IPS-20b (cell line): Measurements from ENCODE around the gene TTBK2.

Experiments
- H3K27ac ChIP-seq: one replicate; pipeline ENCODE4 v1.5.1; 2013; ENCODE audit warnings: low read length
- H3K27me3 ChIP-seq: 2 replicates; pipeline ENCODE4 v1.6.1; 2013; ENCODE audit warnings: mild to moderate bottlenecking, low read length, inconsistent platforms; ENCODE audit not compliant: insufficient read depth
- H3K36me3 ChIP-seq: 2 replicates; pipeline ENCODE4 v1.6.1; 2013; ENCODE audit warnings: low read depth, mild to moderate bottlenecking, inconsistent platforms, low read length, moderate library complexity; ENCODE audit not compliant: insufficient read depth
- H3K4me1 ChIP-seq: 2 replicates; pipeline ENCODE4 v1.6.1; 2013; ENCODE audit warnings: mild to moderate bottlenecking, control low read depth, inconsistent platforms, low read length, moderate library complexity; ENCODE audit not compliant: insufficient read depth
- H3K4me3 ChIP-seq: 2 replicates; pipeline ENCODE4 v1.5.1; 2013; ENCODE audit warnings: mild to moderate bottlenecking, low read length, inconsistent platforms
- H3K9ac ChIP-seq: 2 replicates; pipeline ENCODE4 v1.6.1; 2013; ENCODE audit warnings: low read depth, mild to moderate bottlenecking, inconsistent platforms, low read length, moderate library complexity
- H3K9me3 ChIP-seq: 2 replicates; pipeline ENCODE4 v1.6.1; 2013; ENCODE audit warnings: mild to moderate bottlenecking, low read depth, low read length, inconsistent platforms; ENCODE audit not compliant: insufficient read depth

TTBK2 gene

DNA sequence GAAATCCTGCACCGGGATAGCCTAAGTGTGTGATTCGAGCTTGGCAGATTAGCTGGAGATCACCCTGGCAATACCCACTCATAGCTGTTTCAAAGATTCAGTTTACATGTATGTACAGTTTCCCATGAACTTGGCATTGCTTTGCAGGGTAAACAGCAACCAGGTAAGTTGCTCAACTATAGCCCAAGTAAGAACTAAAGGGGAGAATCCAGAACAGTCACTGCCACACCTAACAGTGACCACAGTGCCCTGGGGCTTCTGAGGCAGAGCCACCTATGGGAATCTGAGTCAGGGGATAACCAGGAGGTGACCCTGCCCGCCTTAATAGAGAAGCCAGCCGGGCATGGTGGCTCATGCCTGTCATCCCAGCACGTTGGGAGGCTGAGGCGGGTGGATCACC lies 199.6 kb downstream of the TTBK2 start:
- Histone ChIP-seq H3K36me3 (peaks cover 52% of the 10 kb centered on the region), H3K27ac (no peak overlapping the region), H3K27me3 (no peaks in the 10 kb centered on the region), H3K4me1 (no peaks in the 10 kb centered on the region), H3K4me3 (no peak overlapping the region), H3K9ac (no peak overlapping the region), H3K9me3 (no peaks in the 10 kb centered on the region)

DNA sequence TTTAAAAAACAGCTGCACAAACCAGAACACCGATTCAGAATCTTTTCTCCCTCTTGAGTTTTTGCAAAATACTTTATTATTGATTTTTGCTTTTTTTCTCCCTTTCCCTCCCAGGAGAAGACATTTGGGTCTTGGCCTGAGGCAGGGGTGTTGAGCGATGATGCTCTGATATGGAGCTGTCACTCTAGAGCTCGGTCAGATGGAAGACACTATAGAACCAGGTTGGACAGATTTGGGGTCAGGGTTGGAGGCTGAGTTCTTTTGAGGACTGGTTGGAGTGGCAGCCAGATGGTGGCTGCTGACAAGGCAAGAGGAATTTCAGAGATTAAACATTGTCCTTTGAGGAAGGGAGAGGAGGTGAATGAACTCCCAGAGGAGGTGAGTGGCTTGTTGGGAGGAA lies 200.5 kb downstream of the TTBK2 start:
- no peaks in the 10 kb centered on the region for H3K27me3 ChIP-seq
- H3K4me3 ChIP-seq, result no peak overlapping the region
- no peaks in the 10 kb centered on the region for H3K9me3 ChIP-seq
- H3K9ac ChIP-seq, result no peak overlapping the region
- H3K27ac ChIP-seq, result no peak overlapping the region
- H3K4me1 ChIP-seq, result no peaks in the 10 kb centered on the region
- peaks cover 44% of the 10 kb centered on the region for H3K36me3 ChIP-seq

DNA sequence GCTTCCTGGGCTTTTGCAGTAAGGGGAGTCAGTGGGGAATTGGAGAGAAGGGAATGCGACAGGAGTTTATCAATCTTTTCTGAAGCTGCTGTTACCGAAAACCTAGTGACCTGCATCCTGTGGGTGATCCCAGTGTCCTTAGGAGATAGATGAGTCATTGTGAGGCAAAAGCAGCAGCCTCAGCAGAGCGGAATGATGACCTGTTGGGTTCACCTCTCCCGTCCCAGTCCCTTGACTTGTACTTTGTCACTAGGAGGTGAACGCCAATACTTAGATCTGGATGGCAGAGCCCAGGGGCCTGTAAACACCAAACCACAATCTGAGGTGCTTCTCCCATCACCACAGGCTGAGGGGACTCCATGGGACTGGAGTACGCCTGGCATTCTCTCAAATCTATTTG lies 201.5 kb downstream of the TTBK2 start:
- Histone ChIP-seq H3K4me3 (no peak overlapping the region), H3K4me1 (no peaks in the 10 kb centered on the region), H3K36me3 (peaks cover 34% of the 10 kb centered on the region), H3K9ac (no peak overlapping the region), H3K27me3 (no peaks in the 10 kb centered on the region), H3K27ac (no peak overlapping the region), H3K9me3 (no peaks in the 10 kb centered on the region)

DNA sequence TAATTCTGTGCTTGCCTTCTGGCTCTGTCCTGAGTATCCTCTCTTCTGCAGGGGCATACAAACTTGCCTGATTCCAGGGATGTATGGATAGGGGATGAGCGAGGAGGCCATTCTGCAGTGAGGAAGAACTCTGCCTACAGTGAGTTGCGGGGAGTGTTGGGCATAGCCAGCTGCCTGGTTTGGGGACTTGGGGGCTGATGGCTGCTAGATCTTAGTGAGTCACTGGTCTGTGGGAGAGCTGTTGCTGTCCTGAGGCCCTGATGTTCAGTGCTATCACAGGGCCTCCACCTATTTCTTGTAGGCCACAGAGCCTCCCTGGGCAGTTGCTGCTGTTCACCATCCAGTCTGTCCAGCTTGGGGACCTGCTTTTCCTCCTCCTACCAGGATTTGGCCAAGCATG lies 204.0 kb downstream of the TTBK2 start:
- H3K27ac ChIP-seq, result no peak overlapping the region
- peaks cover 16% of the 10 kb centered on the region for H3K36me3 ChIP-seq
- no peaks in the 10 kb centered on the region for H3K4me1 ChIP-seq
- no peak overlapping the region for H3K4me3 ChIP-seq
- no peaks in the 10 kb centered on the region for H3K27me3 ChIP-seq
- no peaks in the 10 kb centered on the region for H3K9me3 ChIP-seq
- H3K9ac ChIP-seq, result no peak overlapping the region

DNA sequence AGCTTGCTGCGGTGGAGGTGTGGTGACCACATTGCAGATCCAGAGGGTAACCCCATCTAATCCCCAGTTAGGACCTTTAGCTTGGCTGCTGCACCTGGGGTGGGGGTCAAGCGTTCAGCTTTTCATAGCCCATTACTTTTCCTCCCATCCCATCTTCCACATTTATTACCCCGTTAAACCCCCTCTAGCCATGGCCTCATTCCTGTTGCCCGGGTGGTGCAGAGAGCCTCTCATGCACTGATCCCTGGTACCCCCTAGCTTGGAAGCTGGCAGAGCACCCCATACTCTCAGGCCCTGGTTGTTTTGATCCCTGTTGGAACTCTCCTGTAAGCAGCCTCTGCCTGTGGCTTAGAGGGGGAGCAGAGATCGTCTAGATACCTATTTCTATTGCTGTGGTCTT lies 204.5 kb downstream of the TTBK2 start:
- Histone ChIP-seq H3K4me3 (no peak overlapping the region), H3K9me3 (no peaks in the 10 kb centered on the region), H3K27ac (no peak overlapping the region), H3K9ac (no peak overlapping the region), H3K27me3 (no peaks in the 10 kb centered on the region), H3K36me3 (peaks cover 16% of the 10 kb centered on the region), H3K4me1 (no peaks in the 10 kb centered on the region)

DNA sequence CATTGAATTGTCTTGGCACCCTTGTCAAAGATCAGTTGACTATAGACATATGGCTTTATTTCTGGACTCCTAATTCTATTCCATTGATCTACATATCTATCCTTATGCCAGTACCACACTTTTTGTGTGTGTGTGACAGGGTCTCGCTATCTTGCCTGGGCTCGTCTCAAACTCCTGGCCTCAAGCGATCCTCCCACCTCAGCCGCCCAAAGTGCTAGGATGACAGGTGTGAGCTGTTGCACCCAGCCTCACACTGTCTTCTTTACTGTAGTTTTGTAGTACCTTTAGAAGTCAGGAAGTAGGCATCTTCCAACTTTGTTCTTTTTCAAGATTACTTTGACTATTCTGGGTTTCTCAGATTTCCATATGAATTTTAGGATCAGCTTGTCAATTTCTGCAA lies 208.0 kb downstream of the TTBK2 start:
- no peaks in the 10 kb centered on the region for H3K36me3 ChIP-seq
- H3K4me1 ChIP-seq, result no peaks in the 10 kb centered on the region
- H3K4me3 ChIP-seq, result no peak overlapping the region
- no peak overlapping the region for H3K27ac ChIP-seq
- no peaks in the 10 kb centered on the region for H3K27me3 ChIP-seq
- no peaks in the 10 kb centered on the region for H3K9me3 ChIP-seq
- H3K9ac ChIP-seq, result no peak overlapping the region

DNA sequence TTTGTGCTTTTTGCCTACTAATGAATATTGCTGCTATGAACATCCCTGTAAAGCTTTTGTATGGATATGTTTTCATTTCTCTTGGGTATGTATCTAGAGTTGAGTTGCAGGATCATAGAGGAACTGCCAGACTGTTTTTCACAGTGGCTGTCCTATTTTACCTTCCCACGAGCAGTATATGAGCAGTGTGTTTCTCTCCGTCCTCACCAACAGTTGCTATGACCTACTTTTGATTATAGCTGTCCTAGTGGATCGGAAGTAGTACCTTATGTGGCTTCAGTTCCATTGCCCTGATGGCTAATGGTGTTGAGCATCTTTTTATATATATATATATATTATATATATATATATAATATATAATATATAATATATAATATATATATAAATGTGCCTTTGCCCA lies 208.8 kb downstream of the TTBK2 start:
- H3K9me3 ChIP-seq, result no peaks in the 10 kb centered on the region
- no peaks in the 10 kb centered on the region for H3K36me3 ChIP-seq
- H3K9ac ChIP-seq, result no peak overlapping the region
- no peaks in the 10 kb centered on the region for H3K4me1 ChIP-seq
- no peak overlapping the region for H3K4me3 ChIP-seq
- H3K27ac ChIP-seq, result no peak overlapping the region
- H3K27me3 ChIP-seq, result no peaks in the 10 kb centered on the region

DNA sequence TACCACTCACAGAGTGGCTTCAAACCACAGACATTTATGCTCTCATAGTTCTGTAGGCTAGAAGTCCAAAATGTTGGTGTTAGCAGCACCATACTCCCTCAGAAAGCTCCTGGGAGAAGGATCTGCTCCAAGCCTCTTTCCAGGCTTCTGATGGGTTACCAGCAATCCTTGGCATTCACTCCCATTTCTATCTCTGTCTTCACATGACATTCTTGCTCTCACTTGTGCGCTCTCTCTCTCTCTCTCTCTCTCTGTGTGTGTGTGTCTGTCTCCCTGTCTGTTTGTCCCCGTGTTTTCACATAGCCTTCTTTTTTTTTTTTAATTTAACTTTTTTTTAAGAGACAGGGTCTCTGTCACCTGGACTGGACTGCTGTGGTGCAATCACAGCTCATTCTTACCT lies 209.9 kb downstream of the TTBK2 start:
- Histone ChIP-seq H3K9ac (no peak overlapping the region), H3K4me3 (no peak overlapping the region), H3K9me3 (no peaks in the 10 kb centered on the region), H3K4me1 (no peaks in the 10 kb centered on the region), H3K36me3 (no peaks in the 10 kb centered on the region), H3K27ac (no peak overlapping the region), H3K27me3 (no peaks in the 10 kb centered on the region)

DNA sequence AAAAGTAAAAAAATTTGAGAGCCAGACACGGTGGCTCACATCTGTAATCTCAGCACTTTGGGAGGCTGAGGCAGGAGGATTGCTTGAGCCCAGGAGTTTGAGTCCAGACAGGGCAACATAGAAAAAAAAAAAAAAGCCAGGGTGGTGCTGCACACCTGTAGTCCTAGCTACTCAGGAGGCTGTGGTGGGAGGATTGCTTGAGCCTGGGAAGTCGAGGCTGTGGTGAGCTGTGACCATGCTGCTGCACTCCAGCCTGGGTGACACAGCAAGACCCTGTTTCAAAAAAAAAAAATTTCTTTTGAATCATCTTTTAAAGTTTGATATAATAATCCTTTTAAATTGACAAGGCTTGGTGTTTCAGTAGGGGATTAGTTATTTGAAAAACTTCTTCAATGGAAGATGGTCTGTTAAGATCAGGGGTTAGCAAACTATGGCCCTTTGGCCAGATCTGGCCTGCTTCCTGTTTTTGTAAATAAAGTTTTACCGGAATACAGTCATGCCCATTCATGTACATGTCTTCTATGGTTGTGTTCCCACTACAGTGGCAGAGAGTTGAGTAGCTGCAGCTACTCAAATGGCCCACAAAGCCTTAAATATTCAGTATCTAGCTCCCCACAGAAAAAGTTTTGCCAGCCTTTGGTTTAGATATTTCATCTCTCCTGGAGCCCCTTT lies 212.6 kb downstream of the TTBK2 start:
- Histone ChIP-seq H3K9ac (no peak overlapping the region), H3K4me1 (no peaks in the 10 kb centered on the region), H3K27ac (no peak overlapping the region)

DNA sequence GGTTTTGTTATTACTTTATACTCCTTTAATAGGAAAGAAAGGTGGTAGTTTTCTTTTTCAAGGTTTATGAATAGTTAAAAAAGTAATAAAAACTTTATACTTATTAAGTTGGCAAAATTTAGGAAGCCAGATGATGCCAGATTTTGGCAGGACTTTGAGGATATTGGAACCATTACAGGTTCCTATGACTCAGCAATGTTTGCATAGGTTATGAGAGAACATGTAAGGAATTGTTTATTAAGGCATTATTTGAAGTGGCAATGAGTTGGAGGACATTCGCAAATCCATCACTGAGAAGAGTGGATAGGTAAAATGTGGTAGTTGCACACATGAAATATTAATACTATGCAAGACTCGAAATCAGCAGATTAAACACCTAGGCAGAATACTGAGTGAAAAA lies 213.5 kb downstream of the TTBK2 start:
- Histone ChIP-seq H3K27me3 (no peaks in the 10 kb centered on the region), H3K9me3 (no peaks in the 10 kb centered on the region), H3K4me1 (no peaks in the 10 kb centered on the region), H3K9ac (no peak overlapping the region), H3K4me3 (no peak overlapping the region), H3K36me3 (no peaks in the 10 kb centered on the region), H3K27ac (no peak overlapping the region)

More for the DNA sequence above, 212.6 kb downstream of the TTBK2 start:
- H3K4me3 ChIP-seq, result no peak overlapping the region
- H3K27me3 ChIP-seq, result no peaks in the 10 kb centered on the region
- no peaks in the 10 kb centered on the region for H3K9me3 ChIP-seq
- no peaks in the 10 kb centered on the region for H3K36me3 ChIP-seq

DNA sequence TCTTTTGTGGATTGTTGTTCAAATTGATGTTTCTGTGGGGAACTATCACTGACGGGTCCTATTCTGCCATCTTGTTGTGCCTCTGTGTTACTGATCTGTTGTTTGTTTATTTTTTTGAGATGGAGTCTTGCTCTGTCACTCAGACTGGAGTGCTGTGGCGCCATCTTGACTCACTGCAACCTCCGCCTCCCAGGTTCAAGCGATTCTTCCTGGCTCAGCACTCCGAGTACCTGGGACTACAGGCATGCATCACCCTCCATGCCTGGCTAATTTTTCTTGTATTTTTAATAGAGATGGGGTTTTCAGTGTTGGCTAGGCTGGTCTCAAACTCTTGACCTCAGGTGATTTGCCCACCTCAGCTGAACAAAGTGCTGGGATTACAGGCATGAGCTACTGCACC lies 215.2 kb downstream of the TTBK2 start:
- H3K36me3 ChIP-seq, result no peaks in the 10 kb centered on the region
- H3K9me3 ChIP-seq, result no peaks in the 10 kb centered on the region
- no peak overlapping the region for H3K9ac ChIP-seq
- no peaks in the 10 kb centered on the region for H3K27me3 ChIP-seq
- no peaks in the 10 kb centered on the region for H3K4me1 ChIP-seq
- H3K27ac ChIP-seq, result no peak overlapping the region
- H3K4me3 ChIP-seq, result no peak overlapping the region

DNA sequence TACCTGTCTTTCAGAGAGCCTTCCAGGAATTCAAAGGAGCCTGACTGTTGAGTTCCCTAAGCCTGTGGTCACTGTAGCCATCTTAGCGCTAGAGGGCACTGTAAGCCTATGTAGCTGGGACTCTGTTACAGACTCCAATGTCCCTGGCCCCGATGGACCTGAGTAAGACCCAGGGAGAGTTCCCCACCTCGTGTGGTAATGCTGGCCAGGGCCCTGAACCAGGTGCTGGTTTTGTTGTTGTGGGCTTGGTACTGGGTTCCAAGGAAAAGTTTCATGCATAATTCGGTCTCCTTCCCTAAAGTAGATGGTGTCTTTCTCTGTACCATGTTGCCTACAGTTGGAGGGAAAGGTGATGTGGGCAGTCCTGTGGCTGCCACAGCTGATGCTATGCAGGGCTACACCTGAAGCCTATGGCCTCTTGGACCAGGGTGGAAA lies 216.1 kb downstream of the TTBK2 start:
- Histone ChIP-seq H3K4me1 (no peaks in the 10 kb centered on the region), H3K36me3 (no peaks in the 10 kb centered on the region), H3K9me3 (no peaks in the 10 kb centered on the region), H3K27me3 (no peaks in the 10 kb centered on the region), H3K27ac (no peak overlapping the region), H3K9ac (no peak overlapping the region), H3K4me3 (no peak overlapping the region)
